Measurements from ENCODE around the gene CST5. TPM values are rescaled to one million over a fixed set of nuclear protein-coding genes. Genes with fewer than 3 reads are reported as not detected.

Gene CST5
- total RNA-seq (2021; ENCODE audit: unreplicated experiment) (not detected), Bru-seq, nascent RNA (not detected), BruChase-seq, experiment 1, labeled RNA remaining after a 6-hour chase (not detected), BruChase-seq, experiment 2, labeled RNA remaining after a 2-hour chase (not detected)
- not detected in 2 replicates for polyA plus RNA-seq (2012)
- long read RNA-seq, result 0 reads

GRCh38 chr20:23879328-23879798 lies at the start of gene CST5:
Gene CST5, minus strand, starts transcription at chr20:23879748. Its CDS starts 72 bp downstream, at chr20:23879676.
- ChIA-PET POLR2A (no interaction called here), RAD21 (ENCODE audit: low non-redundant PET in 1 of 2, low total read pairs in 2 of 2, uncharacterized antibody in 2 of 2, unreplicated experiment in 2 of 2) (no interaction called here), CTCF (no interaction called here)
- TF ChIP-seq YY1 (IDR thresholded peaks at IDR 0.05; ENCODE audit: extremely low read depth, insufficient replicate concordance, low read depth, low read length) (no peak), SRF (IDR thresholded peaks at IDR 0.05; ENCODE audit: low read depth) (no peak), CBX3 (IDR thresholded peaks at IDR 0.05; ENCODE audit: low read depth) (no peak), REST (IDR thresholded peaks at IDR 0.05; ENCODE audit: low read depth) (no peak), FOSL1 (IDR thresholded peaks at IDR 0.05; ENCODE audit: low read depth) (no peak), SIN3A (IDR thresholded peaks at IDR 0.05; ENCODE audit: low read depth) (no peak), EGR1 (IDR thresholded peaks at IDR 0.05; ENCODE audit: low read depth) (no peak), ATF3 (IDR thresholded peaks at IDR 0.05) (no peak), ZBTB33 (IDR thresholded peaks at IDR 0.05; ENCODE audit: extremely low read depth, insufficient replicate concordance, low read length) (no peak), CEBPB (IDR thresholded peaks at IDR 0.05; ENCODE audit: low read depth) (no peak), JUND (IDR thresholded peaks at IDR 0.05) (no peak), ZFX (IDR thresholded peaks at IDR 0.05) (no peak), TCF7L2 (IDR thresholded peaks at IDR 0.05; ENCODE audit: borderline replicate concordance, extremely low read depth, insufficient read depth, insufficient read length) (no peak), CTCF (IDR thresholded peaks at IDR 0.05 in 2 of 3, conservative IDR thresholded peaks at IDR 0.05 in 1 of 3; ENCODE audit: borderline replicate concordance in 1 of 3, insufficient read depth in 1 of 3, low read depth in 2 of 3, low read length in 2 of 3) (no peak), EZH2phosphoT487 (IDR thresholded peaks at IDR 0.05; ENCODE audit: borderline replicate concordance) (no peak)
- Histone ChIP-seq H3K9me2 (ENCODE audit: insufficient read depth) (no peaks in the 10 kb centered on the region), H3K4me3 (replicated peaks in 1 of 2; ENCODE audit: low read depth in 1 of 2, low read length in 2 of 2) (no peak within 1 kb of the TSS), H3K27ac (ENCODE audit: low read depth, low read length) (no peak within 1 kb of the TSS), H3K27me3 (ENCODE audit: insufficient read depth, low read length) (peaks cover 16% of the 10 kb centered on the region), H3K4me2 (ENCODE audit: low read length) (no peak within 1 kb of the TSS), H3K9ac (ENCODE audit: low read length) (no peak within 1 kb of the TSS), H4K20me1 (ENCODE audit: insufficient read depth) (no peaks in the 10 kb centered on the region), H3K36me3 (ENCODE audit: control insufficient read depth in 1 of 2, insufficient read depth in 2 of 2, low read length in 2 of 2) (no peaks in the 10 kb centered on the region), H3K9me3 (ENCODE audit: control insufficient read depth in 1 of 2, insufficient read depth in 1 of 2, low read depth in 1 of 2, low read length in 2 of 2) (no peaks in the 10 kb centered on the region), H3K4me1 (ENCODE audit: control insufficient read depth in 1 of 2, insufficient read depth in 2 of 2, low read length in 2 of 2) (no peaks in the 10 kb centered on the region), H2AFZ (ENCODE audit: low read depth, low read length, poor library complexity, severe bottlenecking) (no peak within 1 kb of the TSS), H3K79me2 (ENCODE audit: insufficient read depth, low read length) (no peaks in the 10 kb centered on the region)
- BruUV-seq (replicated peaks), result no TSS peak
- ATAC-seq, result no peak
- intact Hi-C loops (cut with micrococcal nuclease), result no loop called here
- no peak for DNase-seq (ENCODE audit: low read depth, low spot score)

All from HCT116 (cell line).